ENCODE data around the gene HTR6.

GRCh38 chr1:19665186-19665495 is 466 bp downstream of the HTR6 start:
- TF ChIP-seq EZH2 (IDR thresholded peaks at IDR 0.05; ENCODE audit: insufficient read depth, poor library complexity, severe bottlenecking) (peak; percentile 64), EZH2phosphoT487 (IDR thresholded peaks at IDR 0.05; ENCODE audit: insufficient read depth, low read depth) (no peak; the same call in 1 of the 2 replicates)
